Neural crest cell (in vitro differentiated cells): Measurements from ENCODE around the gene VPS8. TPM values are rescaled to one million over a fixed set of nuclear protein-coding genes. Genes with fewer than 3 reads are reported as not detected.

Experiments
- DNase-seq: peaks from one replicate; pipeline ENCODE4 v3.0.0; 2021; ENCODE audit warnings: low read depth, mixed read lengths, low spot score
- H3K27ac Mint-ChIP-seq: one replicate; pipeline ENCODE4 v1.8.0; 2021; ENCODE audit warnings: mild to moderate bottlenecking, mixed read lengths; ENCODE audit not compliant: unreplicated experiment
- H3K27me3 Mint-ChIP-seq: 2 replicates; pipeline ENCODE4 v1.8.0; 2021; ENCODE audit warnings: low read depth, mild to moderate bottlenecking, mixed read lengths
- H3K36me3 Mint-ChIP-seq: 2 replicates; pipeline ENCODE4 v1.8.0; 2021; ENCODE audit warnings: low read depth, mild to moderate bottlenecking, mixed read lengths
- H3K4me1 Mint-ChIP-seq: 2 replicates; pipeline ENCODE4 v1.8.0; 2021; ENCODE audit warnings: mixed read lengths
- H3K4me3 Mint-ChIP-seq: one replicate; pipeline ENCODE4 v1.8.0; 2021; ENCODE audit warnings: mild to moderate bottlenecking, mixed read lengths
- H3K9me3 Mint-ChIP-seq: 2 replicates; pipeline ENCODE4 v1.8.0; 2021; ENCODE audit warnings: mixed read lengths
- CTCF ChIP-seq: fragments of 200-600 bp; sonication (generic); conservative IDR thresholded peaks from 2 replicates; pipeline ENCODE4 v1.5.0; 2021; ENCODE audit warnings: antibody characterized with exemption, mild to moderate bottlenecking
- total RNA-seq: library from RNA; stranded (reverse); gene quantifications from 2 replicates; pipeline ENCODE4 v1.2.1, GENCODE V29; 2021

The VPS8 gene
- total RNA-seq, 1 donor from 2014 or later = 55.7 TPM

DNA sequence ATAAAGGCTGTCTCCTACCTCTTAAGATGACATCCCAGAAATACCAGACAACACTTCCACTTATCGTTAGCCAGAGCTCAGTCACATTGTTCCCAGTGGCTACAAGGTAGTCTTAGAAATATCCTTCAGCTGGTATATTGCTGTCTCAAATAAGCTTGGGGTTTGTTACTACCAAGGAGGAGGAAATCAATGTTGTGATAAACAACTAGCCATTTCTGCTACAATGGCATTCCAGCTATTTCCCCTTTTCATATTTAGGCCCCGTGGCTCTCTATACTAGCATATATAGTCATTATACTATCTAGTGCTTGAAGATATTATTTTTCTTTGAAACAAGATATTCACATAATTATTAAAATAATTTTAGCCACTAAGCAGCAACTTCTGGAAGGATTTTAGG lies 56.5 kb downstream of the VPS8 start:
- no peaks in the 10 kb centered on the region for H3K4me1 Mint-ChIP-seq

DNA sequence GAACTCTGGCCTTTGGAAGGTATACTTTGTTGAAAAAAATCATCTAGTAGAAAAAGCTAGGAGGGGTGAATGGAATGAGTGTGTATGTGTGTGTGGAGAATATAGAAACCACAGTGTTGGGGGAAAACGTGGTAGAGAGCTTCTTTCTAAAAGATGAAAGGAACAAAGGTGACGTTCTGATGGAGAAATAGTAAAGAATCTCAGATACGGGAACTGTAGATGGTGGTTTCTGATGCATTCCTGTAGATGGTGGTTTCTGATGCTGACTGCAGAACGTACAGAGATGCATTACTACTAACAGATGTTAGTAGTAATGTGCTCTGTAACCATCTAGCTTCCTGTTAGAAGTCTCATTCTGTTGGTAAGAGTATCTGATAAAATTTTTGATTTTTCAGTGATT lies 60.2 kb downstream of the VPS8 start:
- Mint-ChIP-seq H3K27me3 (no peaks in the 10 kb centered on the region), H3K9me3 (no peaks in the 10 kb centered on the region), H3K27ac (no peak overlapping the region), H3K36me3 (peaks cover 4% of the 10 kb centered on the region), H3K4me1 (no peaks in the 10 kb centered on the region), H3K4me3 (no peak overlapping the region)
- no peak for TF ChIP-seq CTCF
- DNase-seq = no peak

More for the DNA sequence above, 56.5 kb downstream of the VPS8 start:
- H3K27ac Mint-ChIP-seq = no peak overlapping the region
- no peak for DNase-seq
- H3K36me3 Mint-ChIP-seq = peaks cover 14% of the 10 kb centered on the region
- H3K27me3 Mint-ChIP-seq = no peaks in the 10 kb centered on the region
- H3K4me3 Mint-ChIP-seq = no peak overlapping the region
- H3K9me3 Mint-ChIP-seq = no peaks in the 10 kb centered on the region
- no peak for TF ChIP-seq CTCF

GRCh38 chr3:184873141-184873540 lies 61.2 kb downstream of the VPS8 start:
- no peak overlapping the region for H3K4me3 Mint-ChIP-seq
- H3K27me3 Mint-ChIP-seq = no peaks in the 10 kb centered on the region
- peaks cover 4% of the 10 kb centered on the region for H3K36me3 Mint-ChIP-seq
- TF ChIP-seq CTCF = no peak
- H3K27ac Mint-ChIP-seq = no peak overlapping the region
- no peak for DNase-seq
- no peaks in the 10 kb centered on the region for H3K4me1 Mint-ChIP-seq
- H3K9me3 Mint-ChIP-seq = no peaks in the 10 kb centered on the region

DNA sequence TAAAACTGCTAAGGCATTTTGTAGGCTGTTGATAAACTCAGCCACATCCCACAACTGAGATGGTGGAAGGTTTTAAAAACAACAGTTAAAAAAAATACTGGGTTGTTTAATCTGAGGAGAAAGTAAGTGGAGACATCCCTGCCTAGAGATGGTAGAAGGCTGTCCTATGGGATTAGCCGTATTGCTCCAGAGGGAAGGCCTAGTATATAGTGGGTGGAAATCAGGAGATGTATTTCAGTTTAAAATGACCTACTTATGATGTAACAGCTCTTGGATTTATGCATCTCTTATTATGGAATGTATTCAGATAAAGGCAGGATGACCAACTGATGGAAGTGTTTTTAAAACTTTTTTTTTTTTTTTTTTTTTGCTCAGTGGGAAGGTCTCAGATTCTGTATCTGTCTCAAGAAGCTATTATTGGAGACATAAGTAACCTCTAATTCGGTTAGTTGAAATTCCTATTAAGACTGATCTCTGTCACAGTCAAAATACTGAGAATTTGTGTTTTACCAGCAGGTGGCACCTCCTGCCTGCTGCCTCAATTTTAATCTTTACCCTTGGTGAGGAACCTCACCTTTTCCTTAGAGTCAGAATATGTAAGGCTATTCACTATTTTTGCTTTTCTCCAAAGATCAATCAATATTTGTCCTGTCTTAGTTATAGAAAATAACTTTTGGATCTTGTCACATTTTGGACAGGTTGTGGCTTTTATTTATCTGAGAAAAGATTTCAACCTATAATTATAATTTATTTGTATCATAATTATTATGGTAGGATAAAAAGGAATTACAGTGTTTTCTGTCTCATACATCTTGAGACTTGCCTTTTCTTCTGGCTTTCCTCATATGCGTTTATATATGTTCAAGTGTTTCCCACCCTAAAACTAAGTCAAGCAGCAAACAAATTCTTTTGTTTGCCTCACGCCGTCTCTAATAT lies 63.0 kb downstream of the VPS8 start:
- Mint-ChIP-seq H3K9me3 (no peaks in the 10 kb centered on the region), H3K4me1 (no peaks in the 10 kb centered on the region), H3K36me3 (no peaks in the 10 kb centered on the region), H3K4me3 (no peak overlapping the region), H3K27me3 (no peaks in the 10 kb centered on the region), H3K27ac (no peak overlapping the region)
- TF ChIP-seq CTCF = peak; percentile 85
- peak; percentile 30 for DNase-seq

DNA sequence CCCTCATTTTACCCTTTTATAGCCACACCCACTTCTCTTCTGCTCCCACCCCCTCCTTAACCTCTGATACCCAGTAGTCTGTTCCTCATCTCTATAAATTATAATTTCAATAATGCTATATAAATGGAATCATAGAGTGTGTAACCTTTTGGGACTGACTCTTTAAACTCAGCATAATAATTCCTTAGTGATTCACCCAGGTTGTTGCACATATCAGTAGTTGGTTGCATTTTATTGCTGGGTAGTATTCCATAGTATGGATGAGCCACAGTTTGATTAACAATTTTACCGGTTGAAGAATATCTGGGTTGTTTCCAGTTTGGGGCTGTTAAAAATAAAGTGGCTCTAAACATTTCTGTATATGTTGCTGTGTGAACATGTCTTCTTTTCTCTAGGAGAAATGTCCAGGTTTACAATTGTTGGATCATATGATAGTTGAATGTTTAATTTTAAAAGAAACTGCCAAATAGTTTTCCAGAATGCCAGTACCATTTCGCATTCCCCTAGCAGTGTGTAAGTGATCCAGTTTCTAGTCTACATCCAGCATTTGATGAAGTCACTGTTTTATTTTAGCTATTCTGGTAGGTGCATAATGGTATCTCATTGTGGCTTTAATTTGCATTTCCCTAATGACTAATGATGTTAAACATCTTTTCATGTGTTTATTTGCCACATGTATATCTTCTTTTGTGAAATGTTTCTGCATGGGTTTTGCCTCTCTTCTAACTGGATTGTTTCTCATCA lies 68.5 kb downstream of the VPS8 start:
- DNase-seq = no peak
- TF ChIP-seq CTCF = no peak
- no peak overlapping the region for H3K27ac Mint-ChIP-seq
- no peak overlapping the region for H3K4me3 Mint-ChIP-seq
- no peaks in the 10 kb centered on the region for H3K9me3 Mint-ChIP-seq
- no peaks in the 10 kb centered on the region for H3K4me1 Mint-ChIP-seq
- H3K36me3 Mint-ChIP-seq = peaks cover 3% of the 10 kb centered on the region
- H3K27me3 Mint-ChIP-seq = no peaks in the 10 kb centered on the region
